MCF 10A (cell line): Measurements from ENCODE around the gene GMDS. TPM values are rescaled to one million over a fixed set of nuclear protein-coding genes. Genes with fewer than 3 reads are reported as not detected.

Experiments
- BruUV-seq: library from RNA; stranded (reverse); fragments of 400-500 nt; replicated peaks from 2 replicates; lab custom pipeline; 2021; lab: Mats Ljungman, UMichigan
- CTCF ChIA-PET: fragments of 300-600 bp; sonication (Branson Sonifier 250); formaldehyde crosslinking; extraction: SDS; loops from one replicate; lab custom pipeline; 2021; ENCODE audit warnings: antibody characterized with exemption, inconsistent platforms; lab: Yijun Ruan, JAX
- POLR2A ChIA-PET: fragments of 300-600, 350-650 bp; sonication (Branson Sonifier 250); formaldehyde crosslinking; extraction: SDS; loops from one replicate; lab custom pipeline; 2020; ENCODE audit warnings: antibody characterized with exemption, inconsistent platforms; lab: Yijun Ruan, JAX
- DNase-seq: peaks from one replicate; pipeline ENCODE4 v3.0.0-alpha.2; 2018; ENCODE audit not compliant: unreplicated experiment
- H3K27ac Mint-ChIP-seq: one replicate; pipeline ENCODE4 v1.8.0; 2022; ENCODE audit warnings: mild to moderate bottlenecking, low read depth, mixed read lengths; ENCODE audit not compliant: unreplicated experiment
- H3K27me3 Mint-ChIP-seq: one replicate; pipeline ENCODE4 v1.8.0; 2022; ENCODE audit warnings: mixed read lengths; ENCODE audit not compliant: insufficient read depth, unreplicated experiment
- H3K36me3 Mint-ChIP-seq: one replicate; pipeline ENCODE4 v1.8.0; 2022; ENCODE audit warnings: mild to moderate bottlenecking, moderate library complexity, mixed read lengths; ENCODE audit not compliant: insufficient read depth, unreplicated experiment
- H3K4me1 Mint-ChIP-seq: one replicate; pipeline ENCODE4 v1.8.0; 2022; ENCODE audit warnings: mixed read lengths; ENCODE audit not compliant: insufficient read depth, unreplicated experiment
- H3K4me3 Mint-ChIP-seq: one replicate; pipeline ENCODE4 v1.8.0; 2022; ENCODE audit warnings: mild to moderate bottlenecking, moderate library complexity, mixed read lengths; ENCODE audit not compliant: unreplicated experiment
- H3K9me3 Mint-ChIP-seq: one replicate; pipeline ENCODE4 v1.8.0; 2022; ENCODE audit warnings: mixed read lengths; ENCODE audit not compliant: unreplicated experiment
- CTCF ChIP-seq: fragments of 200-600 bp; IDR thresholded peaks from one replicate; pipeline ENCODE4 v1.8.0; 2022; ENCODE audit warnings: antibody characterized with exemption, mild to moderate bottlenecking; ENCODE audit not compliant: unreplicated experiment
- intact Hi-C: fragments of 100-400 bp; cut with micrococcal nuclease; formaldehyde crosslinking; loops from 2 replicates; pipeline ENCODE4 v1.14.1; 2022
- total RNA-seq: library from RNA; stranded (reverse); gene quantifications from 2 replicates; pipeline ENCODE4 v1.2.3, GENCODE V29; 2022

GMDS gene
- total RNA-seq, 1 experiment from 2014 or later = 24.9 TPM

- H3K36me3 Mint-ChIP-seq = no peaks in the 10 kb centered on the region
- no TSS peak for BruUV-seq
- peak overlapping the region; percentile 35 for H3K4me3 Mint-ChIP-seq
- intact Hi-C loops = no loop called here
- ChIA-PET CTCF (interaction anchor here (0.6 to 0.7 kb wide), 2 partner anchors 9 to 62 kb away, joined by 3 to 4 read pairs; no protein-coding TSS in a partner anchor), POLR2A (no interaction called here)
- no peaks in the 10 kb centered on the region for H3K27me3 Mint-ChIP-seq
- TF ChIP-seq CTCF = no peak
- no peak overlapping the region for H3K27ac Mint-ChIP-seq
- no peaks in the 10 kb centered on the region for H3K4me1 Mint-ChIP-seq
- DNase-seq = no peak
- H3K9me3 Mint-ChIP-seq = no peaks in the 10 kb centered on the region
These were observed 622.3 kb downstream of the GMDS start for GRCh38 chr6:1622851-1623768.

- no TSS peak for BruUV-seq
- intact Hi-C loops = no loop called here
These were observed 623.1 kb downstream of the GMDS start for GRCh38 chr6:1622220-1622850.

GRCh38 chr6:1621070-1621701 lies 624.2 kb downstream of the GMDS start:
- Mint-ChIP-seq H3K4me3 (no peak overlapping the region), H3K9me3 (no peaks in the 10 kb centered on the region), H3K4me1 (no peaks in the 10 kb centered on the region), H3K27ac (no peak overlapping the region), H3K27me3 (no peaks in the 10 kb centered on the region), H3K36me3 (no peaks in the 10 kb centered on the region)
- BruUV-seq = no TSS peak
- POLR2A ChIA-PET = no interaction called here
- TF ChIP-seq CTCF = no peak
- CTCF ChIA-PET = no interaction called here
- intact Hi-C loops = no loop called here
- no peak for DNase-seq

More at GRCh38 chr6:1622220-1622850, 623.1 kb downstream of the GMDS start:
- H3K27ac Mint-ChIP-seq = no peak overlapping the region
- H3K36me3 Mint-ChIP-seq = no peaks in the 10 kb centered on the region
- no peaks in the 10 kb centered on the region for H3K9me3 Mint-ChIP-seq
- H3K4me1 Mint-ChIP-seq = no peaks in the 10 kb centered on the region
- TF ChIP-seq CTCF = no peak
- H3K4me3 Mint-ChIP-seq = no peak overlapping the region
- POLR2A ChIA-PET = no interaction called here
- DNase-seq = no peak
- CTCF ChIA-PET = no interaction called here
- H3K27me3 Mint-ChIP-seq = no peaks in the 10 kb centered on the region
